NCI-H345 treated with DMSO at 0.1 percent for 48 hours (cell line): ENCODE results near the gene CELSR1.

Source experiments
- DNase-seq: peaks from one replicate; lab custom pipeline; 2025; ENCODE audit not compliant: unreplicated experiment; lab: John Stamatoyannopoulos, UW

CELSR1 gene

GRCh38 chr22:46535876-46536536 lies 1.4 kb downstream of the CELSR1 start:
- DNase-seq, result no peak

- DNase-seq, result no peak
Measured at GRCh38 chr22:46534901-46535630, 2.4 kb downstream of the CELSR1 start.

GRCh38 chr22:46534177-46534776 lies 3.1 kb downstream of the CELSR1 start:
- DNase-seq, result no peak

- no peak for DNase-seq
Measured at GRCh38 chr22:46533070-46533833, 4.2 kb downstream of the CELSR1 start.

GRCh38 chr22:46532416-46532815 lies 5.0 kb downstream of the CELSR1 start:
- DNase-seq, result no peak

GRCh38 chr22:46531581-46532175 lies 5.7 kb downstream of the CELSR1 start:
- DNase-seq, result no peak

- DNase-seq, result no peak
Measured at GRCh38 chr22:46528121-46528610, 9.3 kb downstream of the CELSR1 start.

- no peak for DNase-seq
Measured at GRCh38 chr22:46526244-46526839, 11.1 kb downstream of the CELSR1 start.

GRCh38 chr22:46525389-46526243 lies 11.8 kb downstream of the CELSR1 start:
- DNase-seq, result no peak

- DNase-seq, result no peak
Measured at GRCh38 chr22:46524203-46524740, 13.1 kb downstream of the CELSR1 start.

GRCh38 chr22:46522797-46523196 lies 14.6 kb downstream of the CELSR1 start:
- DNase-seq, result no peak

GRCh38 chr22:46521994-46522393 lies 15.4 kb downstream of the CELSR1 start:
- no peak for DNase-seq

GRCh38 chr22:46520880-46521279 lies 16.5 kb downstream of the CELSR1 start:
- no peak for DNase-seq

- DNase-seq, result no peak
Measured at GRCh38 chr22:46519377-46519776, 18.0 kb downstream of the CELSR1 start.

GRCh38 chr22:46518542-46519325 lies 18.7 kb downstream of the CELSR1 start:
- no peak for DNase-seq

GRCh38 chr22:46518038-46518437 lies 19.4 kb downstream of the CELSR1 start:
- DNase-seq, result no peak

- DNase-seq, result no peak
Measured at GRCh38 chr22:46517255-46517761, 20.1 kb downstream of the CELSR1 start.

GRCh38 chr22:46516638-46517037 lies 20.8 kb downstream of the CELSR1 start:
- DNase-seq, result no peak
